NT2/D1 (cell line): ENCODE data around the gene TMEM238.

Experiments
- DNase-seq: peaks from one replicate; pipeline ENCODE4 v3.0.0-alpha.2; 2011; ENCODE audit warnings: low read depth, low spot score
- H3K27me3 ChIP-seq: 2 replicates; pipeline ENCODE4 v1.6.0; 2011; ENCODE audit warnings: mild to moderate bottlenecking; ENCODE audit not compliant: insufficient read length, insufficient read depth
- H3K36me3 ChIP-seq: 2 replicates; pipeline ENCODE4 v1.6.1; 2011; ENCODE audit warnings: mild to moderate bottlenecking, low read length, mixed read lengths; ENCODE audit not compliant: insufficient read depth, insufficient read length
- H3K4me1 ChIP-seq: 2 replicates; pipeline ENCODE4 v1.5.1; 2011; ENCODE audit not compliant: insufficient read depth, insufficient read length
- H3K4me3 ChIP-seq: 2 replicates; pipeline ENCODE4 v1.5.1; 2011; ENCODE audit warnings: low read depth; ENCODE audit not compliant: insufficient read length
- H3K9ac ChIP-seq: 2 replicates; pipeline ENCODE4 v1.6.0; 2011; ENCODE audit warnings: low read depth; ENCODE audit not compliant: insufficient read length
- H3K9me3 ChIP-seq: 2 replicates; pipeline ENCODE4 v1.5.1; 2011; ENCODE audit warnings: mild to moderate bottlenecking, low read length; ENCODE audit not compliant: insufficient read depth
- SUZ12 ChIP-seq: IDR thresholded peaks from 2 replicates; pipeline ENCODE4 v1.6.1; 2011; ENCODE audit not compliant: insufficient read length, insufficient read depth; ENCODE audit errors: extremely low read depth
- YY1 ChIP-seq: IDR thresholded peaks from 2 replicates; pipeline ENCODE4 v1.6.1; 2011; ENCODE audit not compliant: insufficient read length, insufficient read depth
- ZNF274 ChIP-seq: IDR thresholded peaks from 2 replicates; pipeline ENCODE4 v1.6.1; 2011; ENCODE audit warnings: mild to moderate bottlenecking, low read depth, low read length

Gene TMEM238

GRCh38 chr19:55382522-55383054, 1.5 kb downstream of the TMEM238 start:
- Histone ChIP-seq H3K4me3 (no peak overlapping the region), H3K9me3 (no peaks in the 10 kb centered on the region), H3K4me1 (peaks cover 8% of the 10 kb centered on the region), H3K36me3 (peaks cover 17% of the 10 kb centered on the region), H3K9ac (peak overlapping the region; percentile 83), H3K27me3 (peaks cover 12% of the 10 kb centered on the region)
- no peak for DNase-seq
- no peak for TF ChIP-seq ZNF274
- no peak for TF ChIP-seq SUZ12
- TF ChIP-seq YY1: no peak

GRCh38 chr19:55382013-55382412, 2.1 kb downstream of the TMEM238 start:
- Histone ChIP-seq H3K9ac (no peak overlapping the region), H3K4me1 (peaks cover 7% of the 10 kb centered on the region), H3K9me3 (no peaks in the 10 kb centered on the region), H3K36me3 (peaks cover 11% of the 10 kb centered on the region), H3K4me3 (no peak overlapping the region), H3K27me3 (peaks cover 12% of the 10 kb centered on the region)
- no peak for DNase-seq
- TF ChIP-seq ZNF274: no peak
- TF ChIP-seq YY1: no peak
- TF ChIP-seq SUZ12: no peak

GRCh38 chr19:55379174-55379573, 4.9 kb downstream of the TMEM238 start:
- H3K36me3 ChIP-seq: no peaks in the 10 kb centered on the region
- H3K4me3 ChIP-seq: no peak overlapping the region
- no peaks in the 10 kb centered on the region for H3K9me3 ChIP-seq
- H3K9ac ChIP-seq: no peak overlapping the region
- no peak for TF ChIP-seq SUZ12
- TF ChIP-seq ZNF274: no peak
- no peak for TF ChIP-seq YY1
- peaks cover 12% of the 10 kb centered on the region for H3K27me3 ChIP-seq
- DNase-seq: no peak
- H3K4me1 ChIP-seq: peaks cover 11% of the 10 kb centered on the region

GRCh38 chr19:55377356-55378131, 6.5 kb downstream of the TMEM238 start:
- DNase-seq: no peak

GRCh38 chr19:55376241-55376933, 7.7 kb downstream of the TMEM238 start, which contains the start of gene TMEM190:
TMEM190 (plus strand) TSS chr19:55376826; CDS start chr19:55376854, 28 bp downstream.
- Histone ChIP-seq H3K27me3 (peaks cover 13% of the 10 kb centered on the region), H3K9ac (peak within 1 kb of the TSS; percentile 42), H3K9me3 (no peaks in the 10 kb centered on the region), H3K4me3 (no peak within 1 kb of the TSS), H3K4me1 (peaks cover 21% of the 10 kb centered on the region), H3K36me3 (no peaks in the 10 kb centered on the region)
- TF ChIP-seq SUZ12 (no peak), YY1 (no peak), ZNF274 (no peak)
- no peak for DNase-seq

More at GRCh38 chr19:55377356-55378131, 6.5 kb downstream of the TMEM238 start:
- Histone ChIP-seq H3K27me3 (peaks cover 10% of the 10 kb centered on the region), H3K36me3 (no peaks in the 10 kb centered on the region), H3K4me3 (no peak overlapping the region), H3K4me1 (peaks cover 17% of the 10 kb centered on the region), H3K9ac (peak overlapping the region; percentile 42), H3K9me3 (no peaks in the 10 kb centered on the region)
- TF ChIP-seq SUZ12: no peak
- no peak for TF ChIP-seq ZNF274
- TF ChIP-seq YY1: no peak

GRCh38 chr19:55373993-55374757, 9.9 kb downstream of the TMEM238 start:
- Histone ChIP-seq H3K4me1 (peaks cover 21% of the 10 kb centered on the region), H3K4me3 (peak overlapping the region; percentile 15)
- TF ChIP-seq SUZ12: no peak
- no peak for TF ChIP-seq ZNF274
- no peak for TF ChIP-seq YY1

More at GRCh38 chr19:55373993-55374757, 9.9 kb downstream of the TMEM238 start:
- H3K27me3 ChIP-seq: peaks cover 23% of the 10 kb centered on the region
- no peak for DNase-seq
- H3K9ac ChIP-seq: peak overlapping the region; percentile 3
- H3K9me3 ChIP-seq: no peaks in the 10 kb centered on the region
- no peaks in the 10 kb centered on the region for H3K36me3 ChIP-seq
